ENCODE data around the gene SLC4A8. TPM values are rescaled to one million over a fixed set of nuclear protein-coding genes. Genes with fewer than 3 reads are reported as not detected.

Gene SLC4A8
- total RNA-seq, 1 donor from 2014 or later: 8.3 TPM

- no peak for TF ChIP-seq CTCF (IDR thresholded peaks at IDR 0.05)
- intact Hi-C loops (cut with DNase I): no loop called here
- H3K27ac ChIP-seq: no peak overlapping the region
- no peaks in the 10 kb centered on the region for H3K4me1 ChIP-seq
- no peaks in the 10 kb centered on the region for H3K9me3 ChIP-seq
- ATAC-seq (no peak), DNase-seq (no peak)
- no peaks in the 10 kb centered on the region for H3K27me3 ChIP-seq (ENCODE audit: low read depth)
- no peak overlapping the region for H3K4me3 ChIP-seq
- no peaks in the 10 kb centered on the region for H3K36me3 ChIP-seq
These were observed 59.5 kb downstream of the SLC4A8 start for GRCh38 chr12:51484119-51484518.

- Histone ChIP-seq H3K36me3 (no peaks in the 10 kb centered on the region), H3K9me3 (no peaks in the 10 kb centered on the region), H3K4me1 (no peaks in the 10 kb centered on the region), H3K4me3 (no peak overlapping the region), H3K27me3 (ENCODE audit: low read depth) (no peaks in the 10 kb centered on the region), H3K27ac (no peak overlapping the region)
- no peak for DNase-seq
- no peak for TF ChIP-seq CTCF (IDR thresholded peaks at IDR 0.05)
- intact Hi-C loops (cut with DNase I): no loop called here
- ATAC-seq: no peak
These were observed 63.6 kb downstream of the SLC4A8 start for GRCh38 chr12:51488281-51488680.

GRCh38 chr12:51493281-51493680 lies 68.7 kb downstream of the SLC4A8 start:
- Histone ChIP-seq H3K9me3 (no peaks in the 10 kb centered on the region), H3K27me3 (ENCODE audit: low read depth) (no peaks in the 10 kb centered on the region), H3K4me1 (no peaks in the 10 kb centered on the region), H3K4me3 (no peak overlapping the region), H3K36me3 (no peaks in the 10 kb centered on the region), H3K27ac (no peak overlapping the region)
- no peak for DNase-seq
- intact Hi-C loops (cut with DNase I): no loop called here
- no peak for ATAC-seq
- TF ChIP-seq CTCF (IDR thresholded peaks at IDR 0.05): no peak

- intact Hi-C loops (cut with DNase I): no loop called here
- Histone ChIP-seq H3K4me3 (no peak overlapping the region), H3K27ac (no peak overlapping the region), H3K36me3 (no peaks in the 10 kb centered on the region), H3K4me1 (no peaks in the 10 kb centered on the region), H3K27me3 (ENCODE audit: low read depth) (no peaks in the 10 kb centered on the region), H3K9me3 (no peaks in the 10 kb centered on the region)
- no peak for ATAC-seq
- DNase-seq: no peak
- no peak for TF ChIP-seq CTCF (IDR thresholded peaks at IDR 0.05)
These were observed 72.3 kb downstream of the SLC4A8 start for GRCh38 chr12:51496895-51497294.

GRCh38 chr12:51504851-51505250 lies 80.2 kb downstream of the SLC4A8 start:
- no peak overlapping the region for H3K27ac ChIP-seq
- H3K4me3 ChIP-seq: no peak overlapping the region
- ATAC-seq: no peak
- no peaks in the 10 kb centered on the region for H3K36me3 ChIP-seq
- H3K27me3 ChIP-seq (ENCODE audit: low read depth): no peaks in the 10 kb centered on the region
- no peak for DNase-seq
- intact Hi-C loops (cut with DNase I): no loop called here
- no peaks in the 10 kb centered on the region for H3K4me1 ChIP-seq
- no peak for TF ChIP-seq CTCF (IDR thresholded peaks at IDR 0.05)
- no peaks in the 10 kb centered on the region for H3K9me3 ChIP-seq

All from lower lobe of right lung (tissue), 2 donors.